HG02970 (cell line): Measurements from ENCODE around the gene ANTKMT.

Source experiments
- ATAC-seq: cut with Tn5 transposase; IDR thresholded peaks from one replicate; pipeline ENCODE4 v1.9.1; 2021; ENCODE audit warnings: mild to moderate bottlenecking, moderate library complexity, moderate number of reproducible peaks; ENCODE audit not compliant: unreplicated experiment, low FRiP score

ANTKMT gene

GRCh38 chr16:760545-761343 lies 39.8 kb downstream of the ANTKMT start, which contains the start of gene MSLN:
TSS of gene MSLN (plus strand) at chr16:760734. CDS start at chr16:762681, 1,947 bp downstream.
- no peak for ATAC-seq

GRCh38 chr16:761625-762513 lies 40.9 kb downstream of the ANTKMT start:
- ATAC-seq: no peak

- ATAC-seq: no peak
These were observed 41.8 kb downstream of the ANTKMT start for GRCh38 chr16:762595-763268.

GRCh38 chr16:763369-764183 lies 42.6 kb downstream of the ANTKMT start:
- no peak for ATAC-seq

- ATAC-seq: no peak
These were observed 43.3 kb downstream of the ANTKMT start for GRCh38 chr16:764184-764750.

GRCh38 chr16:764848-765487 lies 44.0 kb downstream of the ANTKMT start:
- no peak for ATAC-seq

GRCh38 chr16:765488-765865 lies 44.5 kb downstream of the ANTKMT start:
- ATAC-seq: no peak

- ATAC-seq: no peak
These were observed 45.3 kb downstream of the ANTKMT start for GRCh38 chr16:766008-766819.

GRCh38 chr16:766820-767640 lies 46.1 kb downstream of the ANTKMT start:
- no peak for ATAC-seq

GRCh38 chr16:767743-768235 lies 46.8 kb downstream of the ANTKMT start:
- no peak for ATAC-seq

- ATAC-seq: no peak
These were observed 47.5 kb downstream of the ANTKMT start for GRCh38 chr16:768428-768827.

- no peak for ATAC-seq
These were observed 48.3 kb downstream of the ANTKMT start for GRCh38 chr16:769184-769784.

GRCh38 chr16:769934-770333 lies 49.0 kb downstream of the ANTKMT start:
- no peak for ATAC-seq

GRCh38 chr16:770411-770810 lies 49.5 kb downstream of the ANTKMT start:
- ATAC-seq: no peak
